CD4-positive, alpha-beta T cell treated with Interleukin-10 for 1 hour (primary cell): ENCODE results near the gene SMAP2.
"Not testable (repeated sequence)": the region's sequence is repeated elsewhere in the genome, so short reads cannot be mapped to it uniquely, and the experiment has no call there.

Experiments used
- DNase-seq: peaks from one replicate; pipeline ENCODE4 v3.0.0-alpha.2; 2020

SMAP2 gene

GRCh38 chr1:40373323-40374283 lies at the start of gene SMAP2:
TSS of gene SMAP2 (plus strand) at chr1:40373727. CDS start at chr1:40374121, 394 bp downstream.
- DNase-seq, result peak; percentile 96

- DNase-seq, result not testable (repeated sequence)
Observed at GRCh38 chr1:40331403-40331802, 42.1 kb upstream of the SMAP2 start.

GRCh38 chr1:40332695-40333094 lies 40.8 kb upstream of the SMAP2 start:
- DNase-seq, result no peak

GRCh38 chr1:40337443-40337842 lies 36.1 kb upstream of the SMAP2 start:
- DNase-seq, result no peak

GRCh38 chr1:40338745-40339419 lies 34.6 kb upstream of the SMAP2 start:
- DNase-seq, result peak; percentile 93

- no peak for DNase-seq
Observed at GRCh38 chr1:40339420-40340323, 33.9 kb upstream of the SMAP2 start.

GRCh38 chr1:40341491-40342380 lies 31.8 kb upstream of the SMAP2 start:
- no peak for DNase-seq

- peak; percentile 22 for DNase-seq
Observed at GRCh38 chr1:40342381-40342717, 31.2 kb upstream of the SMAP2 start.

- DNase-seq, result peak; percentile 30
Observed at GRCh38 chr1:40344597-40344996, 28.9 kb upstream of the SMAP2 start.

- DNase-seq, result no peak
Observed at GRCh38 chr1:40350391-40350790, 23.1 kb upstream of the SMAP2 start.

GRCh38 chr1:40351124-40351523 lies 22.4 kb upstream of the SMAP2 start:
- DNase-seq, result no peak

- no peak for DNase-seq
Observed at GRCh38 chr1:40352126-40352525, 21.4 kb upstream of the SMAP2 start.

GRCh38 chr1:40353082-40353481 lies 20.4 kb upstream of the SMAP2 start:
- no peak for DNase-seq

- no peak for DNase-seq
Observed at GRCh38 chr1:40357625-40358024, 15.9 kb upstream of the SMAP2 start.

GRCh38 chr1:40360631-40361030 lies 12.9 kb upstream of the SMAP2 start:
- DNase-seq, result no peak

GRCh38 chr1:40361201-40361600 lies 12.3 kb upstream of the SMAP2 start:
- no peak for DNase-seq

GRCh38 chr1:40361637-40362036 lies 11.9 kb upstream of the SMAP2 start:
- DNase-seq, result no peak

GRCh38 chr1:40362199-40362598 lies 11.3 kb upstream of the SMAP2 start:
- no peak for DNase-seq

- no peak for DNase-seq
Observed at GRCh38 chr1:40362699-40363098, 10.8 kb upstream of the SMAP2 start.

- DNase-seq, result no peak
Observed at GRCh38 chr1:40363721-40364120, 9.8 kb upstream of the SMAP2 start.

- no peak for DNase-seq
Observed at GRCh38 chr1:40371707-40372258, 1.7 kb upstream of the SMAP2 start.
